DMS53 (cell line): Measurements from ENCODE around the gene RABGAP1L.
A peak's percentile ranks its signal among the peaks of the same experiment; 100 is the strongest.

Source experiments
- DNase-seq: peaks from one replicate; lab custom pipeline; 2025; lab: John Stamatoyannopoulos, UW

RABGAP1L gene

DNA sequence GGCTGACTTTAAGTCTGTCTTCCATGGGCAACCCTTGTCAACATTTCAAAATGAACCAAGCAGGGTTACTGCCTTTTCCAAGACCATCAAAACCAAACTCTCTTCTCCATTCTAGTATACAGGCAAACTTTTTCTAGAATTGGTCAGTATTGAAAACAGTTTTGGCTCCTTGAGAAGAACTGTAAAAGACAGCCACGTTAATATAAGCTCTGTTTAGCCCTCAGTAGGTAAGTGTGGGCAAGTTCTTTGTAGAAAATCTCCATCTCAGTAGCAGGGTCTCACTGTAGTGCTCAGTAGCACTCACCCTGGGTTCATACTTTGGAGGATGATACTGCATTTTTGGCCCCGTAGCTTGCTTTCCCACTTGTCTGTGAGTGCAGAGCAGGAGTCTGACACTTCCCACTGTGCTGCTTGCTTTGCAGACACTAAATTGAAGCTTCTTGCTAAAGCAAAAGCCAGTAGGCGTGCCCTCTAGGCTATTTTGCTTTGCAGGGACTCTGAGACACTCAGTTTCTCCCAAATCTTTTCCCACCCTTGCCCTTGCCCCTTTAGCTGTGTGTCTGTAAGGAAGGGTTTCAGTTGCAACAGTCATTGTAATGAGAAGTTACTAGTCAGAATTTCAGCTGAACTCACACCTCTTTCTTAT lies 806.2 kb downstream of the RABGAP1L start:
- peak; percentile 9 for DNase-seq

DNA sequence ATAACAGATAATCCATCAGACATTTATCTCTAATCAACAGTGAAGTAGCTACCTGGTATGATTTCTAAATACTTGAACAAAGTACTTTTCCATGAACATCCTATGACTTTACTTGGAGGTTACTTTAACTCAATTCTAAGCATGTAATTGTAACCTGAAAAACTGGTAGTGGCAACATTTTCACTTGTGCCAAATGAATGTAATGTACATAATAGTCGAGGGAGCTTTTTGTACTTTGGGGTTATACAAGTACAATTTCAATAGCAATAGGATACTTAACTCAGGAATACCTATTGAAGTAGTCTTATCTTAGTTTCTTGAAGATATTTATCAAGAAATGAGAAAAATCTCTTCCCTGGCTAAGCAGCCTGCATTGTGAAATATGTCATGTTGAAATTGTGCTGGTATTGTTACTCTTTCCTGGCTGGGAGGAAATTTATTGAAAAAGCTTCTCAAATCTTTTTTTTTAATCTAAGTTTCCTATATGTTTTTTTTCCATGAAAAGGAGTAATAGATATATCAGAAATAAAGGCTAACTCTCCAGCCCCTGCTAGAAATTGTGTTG lies 806.8 kb downstream of the RABGAP1L start:
- peak; percentile 31 for DNase-seq

DNA sequence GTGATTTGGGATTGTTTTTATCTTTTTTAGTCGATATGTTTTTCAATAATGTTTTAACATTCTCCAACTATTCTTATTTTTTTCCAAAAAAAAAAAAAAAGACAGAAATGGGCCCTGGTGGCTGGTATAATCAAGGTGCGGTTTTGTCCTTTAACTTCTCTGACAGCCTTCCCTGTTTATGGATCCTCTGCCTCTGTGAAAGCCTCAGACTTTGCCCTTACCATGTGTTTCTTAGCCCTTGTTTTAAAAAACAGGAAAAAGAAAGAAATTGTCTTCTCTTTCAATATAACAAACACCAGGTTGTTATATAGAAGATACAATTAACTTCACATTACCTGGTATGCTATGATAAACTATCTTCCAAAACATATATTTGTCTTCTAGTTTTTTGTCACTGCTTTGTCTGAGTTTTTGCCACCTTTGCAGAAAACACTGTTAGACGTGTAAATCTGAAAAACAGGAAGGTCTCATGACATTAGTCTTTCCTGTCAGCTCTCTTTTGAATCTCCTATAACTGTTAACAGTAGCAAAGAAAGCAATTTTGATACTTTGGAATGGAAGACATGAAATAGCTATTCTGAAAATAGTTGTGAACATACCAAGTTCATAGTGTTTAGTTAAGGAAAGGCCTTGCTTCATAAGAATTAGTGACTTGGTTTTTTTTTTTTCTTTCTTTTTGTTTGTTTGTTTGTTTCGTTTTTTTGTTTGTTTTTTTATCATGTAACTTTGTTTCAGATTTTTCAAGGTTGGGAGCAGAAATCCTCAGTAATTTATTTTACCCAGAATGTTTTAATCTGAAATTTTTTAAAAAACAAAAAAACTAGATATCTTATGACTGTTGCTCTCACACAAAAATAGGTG lies 808.8 kb downstream of the RABGAP1L start:
- DNase-seq, result no peak

DNA sequence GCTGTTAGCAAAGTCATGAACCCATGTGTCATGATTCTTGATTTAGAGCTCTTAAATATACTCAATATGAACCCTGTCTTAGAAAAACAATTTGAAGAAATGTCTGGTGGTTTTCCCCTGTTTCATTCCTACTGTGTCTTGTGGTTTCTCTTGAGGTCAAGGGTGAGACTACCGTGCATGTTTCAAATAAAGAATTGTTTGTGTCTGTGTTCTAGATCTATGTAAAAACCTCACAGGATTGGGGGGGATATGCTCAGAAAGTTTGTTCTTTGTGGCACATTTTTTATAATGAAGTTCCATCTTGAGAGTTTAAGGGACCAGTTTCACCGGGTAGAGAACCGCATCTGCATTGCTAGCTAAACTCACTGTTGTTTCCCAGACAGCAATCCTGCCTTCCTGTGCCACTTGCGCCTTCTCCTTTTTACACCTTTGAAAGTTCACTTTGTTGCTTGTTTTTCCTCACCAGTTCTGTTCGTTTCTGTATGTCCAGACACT lies 809.5 kb downstream of the RABGAP1L start:
- no peak for DNase-seq

DNA sequence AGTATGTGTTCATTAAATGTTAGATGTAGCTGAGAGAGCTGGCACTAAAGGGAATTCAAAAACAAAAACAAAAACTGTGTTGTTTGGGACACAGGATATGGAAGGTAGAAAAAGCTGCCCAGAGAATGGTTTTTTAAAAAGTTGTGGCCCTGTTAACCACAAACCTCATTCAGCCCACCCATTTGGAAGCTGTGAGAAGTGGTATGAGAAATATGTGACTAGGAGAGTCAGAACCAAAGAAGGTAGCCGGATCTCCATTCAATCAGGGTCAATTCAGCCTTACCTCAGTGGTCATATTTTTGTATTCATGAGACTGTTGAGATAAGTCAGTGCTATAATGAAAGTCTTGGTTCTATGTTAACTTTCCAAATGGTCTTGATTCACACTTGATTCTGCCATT lies 810.7 kb downstream of the RABGAP1L start:
- DNase-seq, result no peak

DNA sequence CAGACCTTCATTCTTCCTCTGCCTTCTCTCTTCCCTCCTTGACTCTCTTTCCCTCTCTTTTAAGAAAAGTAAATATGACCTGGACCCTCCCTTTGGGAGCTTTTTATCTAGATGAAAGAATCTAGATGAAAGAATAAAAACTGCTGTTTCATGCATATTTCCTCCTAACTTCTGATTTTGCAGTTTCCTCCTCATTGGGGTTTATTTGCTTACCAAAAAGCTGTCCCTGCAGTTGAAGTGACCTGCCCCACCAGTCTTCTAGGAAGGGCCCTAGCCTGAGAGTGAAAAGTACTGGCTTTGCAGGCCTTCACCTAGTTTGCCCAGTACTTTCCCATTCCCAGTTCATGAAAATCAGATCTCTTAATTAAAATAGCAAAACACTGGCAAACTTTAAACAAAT lies 812.1 kb downstream of the RABGAP1L start:
- DNase-seq, result no peak

DNA sequence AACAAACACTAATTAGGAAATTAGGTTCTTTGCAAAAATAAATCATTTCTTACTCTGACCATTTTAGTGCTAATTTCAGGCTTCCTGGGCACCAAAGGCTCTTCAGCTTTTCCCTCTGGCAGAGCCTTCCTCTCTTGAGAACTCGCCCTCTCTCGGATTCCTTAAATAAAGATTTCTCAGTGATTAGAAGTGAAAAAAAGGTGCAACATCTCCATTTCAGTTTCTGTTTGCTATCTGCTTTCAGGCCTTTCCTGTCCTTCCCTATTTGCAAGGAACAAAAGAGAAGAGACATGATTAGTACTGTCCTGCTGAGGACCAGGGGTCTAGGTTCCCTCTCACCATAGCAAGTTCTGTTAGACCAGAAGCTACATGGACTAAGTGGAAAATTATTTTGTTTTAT lies 812.6 kb downstream of the RABGAP1L start:
- no peak for DNase-seq

DNA sequence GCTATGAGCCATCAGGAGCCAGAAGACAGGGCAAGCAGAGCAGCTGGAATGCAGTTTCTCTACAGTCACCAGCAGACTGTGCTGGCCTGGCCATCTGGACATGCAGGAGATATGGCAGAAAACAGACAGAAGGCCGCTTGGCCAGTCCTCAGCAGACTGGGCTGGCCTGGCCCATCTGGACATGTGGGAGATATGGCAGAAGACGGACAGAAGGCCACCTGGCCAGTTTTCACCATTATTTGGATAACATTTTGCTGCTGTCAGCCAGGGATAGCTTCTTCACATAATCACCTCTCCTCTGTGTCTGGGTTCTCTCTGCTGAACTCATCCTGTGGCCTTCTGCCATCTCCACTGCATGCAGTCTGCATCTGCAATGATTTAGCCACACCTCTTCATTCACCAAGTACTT lies 815.4 kb downstream of the RABGAP1L start:
- DNase-seq, result no peak

DNA sequence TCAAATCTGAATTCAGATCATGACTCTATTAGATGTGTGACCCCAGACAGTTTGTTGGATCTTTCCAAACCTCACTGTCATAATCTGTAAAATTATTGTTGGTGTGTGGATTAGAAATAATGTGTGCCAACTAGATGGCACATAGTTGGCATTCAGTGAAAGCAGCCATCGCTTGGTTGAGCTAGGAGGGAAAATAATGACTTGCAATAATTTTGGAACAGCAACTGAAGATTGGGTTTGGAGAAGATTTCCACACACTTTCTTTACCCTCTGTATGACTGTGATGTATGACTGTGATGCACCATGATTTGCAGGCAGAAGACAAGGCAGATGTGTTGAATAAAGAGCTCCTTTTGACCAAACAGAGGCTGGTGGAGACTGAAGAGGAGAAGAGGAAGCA lies 816.4 kb downstream of the RABGAP1L start:
- no peak for DNase-seq

DNA sequence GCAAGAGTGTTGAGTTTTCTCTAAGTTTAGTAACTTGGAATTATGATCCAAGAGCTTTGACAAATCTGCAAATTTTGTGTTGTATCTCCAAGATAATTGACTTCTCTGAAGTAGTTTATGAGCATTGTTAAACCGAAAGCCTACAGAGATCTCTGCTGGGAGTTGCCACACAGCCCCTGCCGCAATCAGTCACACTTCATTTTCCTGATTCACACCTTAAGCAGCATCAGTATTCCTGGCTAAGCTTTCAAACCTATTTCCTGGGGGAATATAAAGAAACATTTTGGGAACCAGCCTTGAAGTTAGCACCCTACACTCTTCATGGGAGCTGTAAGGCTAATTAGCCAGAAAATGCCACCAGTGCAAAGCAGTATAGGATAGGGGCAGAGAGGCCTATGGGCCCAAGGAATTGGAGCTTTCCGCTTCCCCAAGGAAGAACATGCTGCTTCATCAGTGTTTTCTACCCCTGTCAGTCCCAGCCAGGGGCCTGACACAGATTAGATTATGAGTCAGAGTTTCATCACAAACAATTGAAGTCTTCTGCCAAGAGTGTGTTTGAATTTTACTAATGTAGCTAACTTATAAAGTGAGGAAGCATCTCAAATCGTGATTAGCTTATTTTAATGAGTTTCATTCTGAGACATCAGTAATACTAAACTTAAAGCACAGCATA lies 817.3 kb downstream of the RABGAP1L start:
- no peak for DNase-seq

DNA sequence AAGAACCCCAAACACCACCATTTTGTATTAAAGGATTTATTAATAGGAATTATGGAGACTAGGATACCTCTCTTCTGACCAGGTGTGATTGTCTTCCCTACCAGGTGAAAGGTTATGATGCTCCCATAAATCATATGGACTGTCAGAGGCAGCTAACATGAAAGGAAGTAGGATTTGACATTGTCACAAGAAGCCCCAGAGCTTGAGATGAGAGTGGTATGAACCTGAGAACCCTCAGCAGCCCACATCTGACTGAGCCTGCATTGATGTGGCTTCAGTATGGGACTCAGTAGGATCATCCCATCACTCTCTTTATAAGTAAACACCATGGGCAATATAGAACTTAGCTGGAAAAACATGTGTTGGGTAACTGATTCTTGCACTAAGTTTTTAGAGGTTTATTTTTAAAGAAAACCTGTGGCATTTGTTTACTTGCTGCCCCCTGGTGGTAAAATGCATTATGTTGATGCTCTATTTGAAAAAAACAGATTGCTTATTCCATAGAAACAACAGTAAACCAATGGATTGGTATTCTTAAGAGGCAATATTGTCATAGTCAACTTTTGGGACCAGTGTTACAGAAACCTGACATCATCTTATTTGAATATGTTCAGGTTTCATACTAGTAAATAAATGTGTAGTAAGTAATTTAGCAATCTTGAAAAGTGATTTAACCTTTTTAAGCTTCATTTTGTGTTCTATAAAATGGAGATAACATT lies 823.8 kb downstream of the RABGAP1L start:
- DNase-seq, result peak; percentile 73

DNA sequence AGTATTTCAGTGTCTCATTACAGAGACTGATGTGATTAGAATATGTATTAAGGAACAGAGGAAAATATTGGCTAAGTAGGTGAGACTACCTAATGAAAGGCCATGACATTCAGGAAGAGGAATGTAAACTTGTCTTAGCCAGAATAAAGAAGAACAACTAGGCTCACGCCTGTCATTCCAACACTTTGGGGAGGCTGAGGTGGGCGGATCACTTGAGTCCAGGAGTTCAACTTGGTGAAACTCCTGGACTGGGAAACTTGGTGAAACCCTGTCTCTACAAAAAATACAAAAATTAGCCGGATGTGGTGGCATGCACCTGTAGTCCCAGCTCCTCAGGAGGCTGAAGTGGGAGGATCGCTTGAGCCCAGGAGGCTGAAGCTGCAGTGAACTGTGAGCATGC lies 825.6 kb downstream of the RABGAP1L start:
- DNase-seq, result no peak

DNA sequence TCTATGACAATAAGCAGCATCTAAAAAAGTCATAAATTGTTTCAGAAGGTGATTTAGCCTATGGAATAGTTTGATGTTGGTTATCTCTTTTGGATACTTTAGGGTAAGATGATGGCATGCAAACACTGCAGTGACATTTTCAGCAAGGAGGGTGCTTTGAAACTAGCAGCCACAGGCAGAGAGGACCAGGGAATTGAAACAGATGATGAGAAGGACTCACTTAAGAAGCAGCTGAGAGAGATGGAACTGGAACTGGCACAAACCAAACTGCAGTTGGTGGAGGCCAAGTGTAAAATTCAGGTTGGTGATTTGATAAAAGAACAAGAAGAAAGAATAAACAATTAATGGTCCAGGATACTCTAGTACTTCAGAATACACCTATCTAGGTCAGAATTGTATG lies 829.2 kb downstream of the RABGAP1L start:
- no peak for DNase-seq

DNA sequence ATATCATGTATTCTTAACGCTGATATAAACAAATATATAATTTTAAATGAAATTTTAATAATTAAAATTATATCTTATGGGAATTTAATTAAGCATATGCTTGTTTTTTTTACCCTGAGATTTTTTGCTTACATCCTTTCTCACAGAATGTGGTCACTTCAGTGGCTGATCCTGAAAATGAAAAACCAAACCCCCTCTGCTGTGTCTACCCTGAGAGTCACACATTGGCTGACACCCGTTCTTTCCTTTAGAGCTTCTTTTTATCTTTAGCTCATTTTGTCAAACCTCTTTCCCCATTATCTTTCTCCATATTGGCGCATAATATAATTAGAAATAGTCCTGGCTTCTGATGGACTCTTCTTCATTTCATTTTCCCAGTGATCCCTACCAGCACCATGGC lies 829.7 kb downstream of the RABGAP1L start:
- DNase-seq, result no peak

DNA sequence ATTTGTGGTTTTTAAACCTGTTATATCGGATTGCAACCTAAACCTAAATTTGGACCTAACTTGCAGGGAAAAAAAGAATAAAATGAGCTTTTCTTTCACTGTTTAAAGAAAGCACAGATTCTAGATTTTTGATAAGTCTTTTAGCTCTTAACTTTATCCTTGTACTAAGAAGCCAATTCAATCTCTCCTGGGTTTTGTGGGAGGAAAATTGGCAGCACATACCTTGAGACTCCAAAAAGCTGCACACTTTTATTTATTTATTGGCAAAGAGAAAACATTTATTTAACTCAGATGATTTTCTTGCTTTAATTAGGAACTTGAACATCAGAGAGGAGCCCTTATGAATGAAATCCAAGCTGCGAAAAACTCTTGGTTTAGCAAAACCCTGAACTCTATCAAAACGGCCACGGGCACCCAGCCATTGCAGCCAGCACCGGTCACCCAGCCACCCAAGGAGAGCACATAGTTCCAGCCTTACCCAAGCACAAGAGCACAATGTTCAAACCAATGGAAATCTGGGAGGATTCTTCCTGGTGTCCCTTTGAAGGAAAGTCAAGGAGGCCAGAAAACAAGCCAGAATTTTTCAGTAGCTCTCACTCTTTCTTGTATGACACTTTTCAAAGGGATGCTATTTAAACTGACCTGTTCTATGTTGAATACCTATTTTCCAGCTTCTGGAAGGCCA lies 830.4 kb downstream of the RABGAP1L start:
- DNase-seq, result no peak

DNA sequence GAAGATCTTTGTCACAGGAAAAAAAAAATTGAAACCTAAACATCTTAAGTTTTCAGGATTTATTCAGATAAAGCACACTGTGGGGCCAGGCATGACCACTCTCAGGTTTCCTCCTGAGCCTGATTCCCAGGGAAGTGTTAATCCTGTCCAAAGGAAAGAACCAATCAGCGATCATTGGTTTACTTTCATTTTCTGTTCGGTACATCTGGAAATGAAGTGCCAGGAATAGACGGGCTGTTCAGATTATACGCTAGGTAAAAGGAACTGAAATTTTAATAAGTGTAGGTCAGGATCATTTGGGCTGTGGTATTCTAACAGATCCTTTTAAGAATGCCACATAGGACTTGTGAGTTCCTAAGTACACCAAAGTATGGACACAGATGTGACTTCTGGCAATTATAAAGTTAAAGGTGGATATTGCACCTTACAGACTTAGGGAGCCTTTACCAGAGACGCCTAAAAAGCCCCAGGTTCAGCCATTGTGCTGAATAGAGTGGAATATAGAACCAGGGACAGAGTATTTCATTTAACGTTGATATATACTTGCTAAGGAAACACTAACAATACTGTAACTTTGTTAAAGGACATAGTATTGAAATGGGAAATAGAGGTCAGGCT lies 831.2 kb downstream of the RABGAP1L start:
- DNase-seq, result peak; percentile 86

DNA sequence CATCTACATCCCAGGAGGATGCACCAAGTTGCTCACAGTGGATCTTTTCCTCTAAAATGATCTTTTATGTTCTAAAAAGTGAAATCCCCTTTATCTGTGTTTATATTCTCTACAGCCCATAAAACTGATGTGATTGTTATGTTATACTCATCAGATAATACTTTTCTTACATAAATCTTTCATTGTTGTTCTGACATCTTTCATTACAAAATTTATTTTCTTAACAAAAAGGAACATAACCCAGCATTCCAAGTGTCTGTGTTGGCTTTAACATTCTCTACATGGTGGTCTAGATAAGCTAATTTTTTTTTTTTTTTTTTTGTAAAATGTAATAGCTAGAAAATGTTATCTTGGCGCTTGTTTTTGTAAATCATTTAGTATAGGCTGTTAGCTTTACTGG lies 832.2 kb downstream of the RABGAP1L start:
- DNase-seq, result no peak

DNA sequence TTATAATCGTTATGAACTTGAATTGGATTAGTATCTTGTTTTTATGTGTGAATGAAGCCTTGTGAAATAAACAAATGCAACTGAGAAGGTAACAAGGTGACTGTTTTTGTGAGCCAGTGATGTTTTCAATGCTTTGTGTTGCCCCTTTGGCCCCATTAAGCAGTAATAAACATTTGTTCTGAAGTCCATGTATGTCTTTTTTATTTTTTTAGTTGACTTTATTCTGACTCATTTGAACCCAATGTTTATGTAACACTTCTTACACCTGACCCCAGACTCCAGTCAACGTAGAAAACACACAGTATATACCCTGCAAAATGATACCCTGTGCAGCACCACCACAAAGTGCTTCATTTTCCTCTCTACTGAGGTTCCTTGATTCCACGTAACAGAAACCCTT lies 835.8 kb downstream of the RABGAP1L start:
- peak; percentile 12 for DNase-seq

DNA sequence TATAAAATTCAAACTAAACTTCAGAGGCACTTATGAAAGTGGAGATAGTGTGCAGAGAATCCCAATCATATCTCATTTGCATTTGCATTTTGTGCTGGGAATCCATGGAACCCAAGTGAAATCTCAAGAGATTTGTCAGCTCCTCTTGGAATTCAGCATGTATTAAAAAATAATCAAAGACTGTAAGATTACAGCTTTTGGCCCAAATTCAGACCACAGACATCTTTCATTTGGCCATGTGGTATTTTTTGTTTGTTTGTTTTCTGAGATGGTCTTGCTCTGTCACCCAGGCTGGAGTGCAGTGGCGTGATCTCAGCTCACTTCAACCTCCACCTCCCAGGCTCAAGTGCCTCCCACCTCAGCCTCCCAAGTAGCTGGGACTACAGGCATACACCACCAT lies 836.6 kb downstream of the RABGAP1L start:
- DNase-seq, result no peak

DNA sequence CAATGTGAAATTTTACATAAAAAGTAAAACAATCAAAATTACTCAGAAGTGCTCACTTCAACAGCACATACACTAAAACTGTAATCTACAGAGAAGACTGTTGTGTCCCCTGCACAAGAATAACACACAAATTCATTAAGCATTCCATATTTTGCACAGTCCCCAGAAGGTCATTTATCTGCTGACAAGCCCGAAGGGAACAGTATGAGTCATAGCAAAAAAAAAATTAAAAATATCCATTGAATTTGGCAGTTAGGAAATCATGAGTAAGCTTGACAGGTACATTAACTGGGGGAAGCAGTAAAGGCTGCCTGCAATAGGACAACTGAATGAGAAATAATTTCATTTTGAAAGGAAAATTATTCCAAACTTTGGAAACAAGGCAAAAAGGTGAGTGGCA lies 837.2 kb downstream of the RABGAP1L start:
- DNase-seq, result peak; percentile 21

DNA sequence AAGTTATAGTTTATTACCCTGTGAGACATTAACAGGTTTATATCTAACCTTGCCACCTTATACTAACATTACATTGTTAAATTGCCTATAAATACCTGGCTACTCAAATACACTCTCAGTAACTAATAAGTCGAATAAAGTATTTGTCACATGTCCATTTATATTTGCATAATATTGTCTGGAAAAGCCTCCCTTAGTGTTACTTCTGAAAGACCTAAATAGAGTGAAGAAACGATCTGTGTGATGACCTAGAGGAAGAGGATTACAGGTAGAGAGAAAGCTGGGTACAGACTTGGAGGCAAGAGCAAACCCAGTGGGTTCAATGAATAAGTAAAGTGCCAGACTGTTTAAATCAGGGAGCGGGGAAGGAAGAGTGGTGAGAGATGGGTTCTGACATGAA lies 837.7 kb downstream of the RABGAP1L start:
- DNase-seq, result no peak
